GM18505 (cell line): ENCODE measurements around the gene TIAM2.

Source experiments
- ATAC-seq: cut with Tn5 transposase; IDR thresholded peaks from one replicate; pipeline ENCODE4 v1.9.1; 2021; ENCODE audit not compliant: unreplicated experiment
- POLR2A ChIP-seq: IDR thresholded peaks from 4 replicates; pipeline ENCODE4 v1.6.1; 2011; ENCODE audit warnings: borderline replicate concordance; ENCODE audit not compliant: insufficient read depth, insufficient read length; ENCODE audit errors: extremely low read depth

TIAM2 gene

DNA sequence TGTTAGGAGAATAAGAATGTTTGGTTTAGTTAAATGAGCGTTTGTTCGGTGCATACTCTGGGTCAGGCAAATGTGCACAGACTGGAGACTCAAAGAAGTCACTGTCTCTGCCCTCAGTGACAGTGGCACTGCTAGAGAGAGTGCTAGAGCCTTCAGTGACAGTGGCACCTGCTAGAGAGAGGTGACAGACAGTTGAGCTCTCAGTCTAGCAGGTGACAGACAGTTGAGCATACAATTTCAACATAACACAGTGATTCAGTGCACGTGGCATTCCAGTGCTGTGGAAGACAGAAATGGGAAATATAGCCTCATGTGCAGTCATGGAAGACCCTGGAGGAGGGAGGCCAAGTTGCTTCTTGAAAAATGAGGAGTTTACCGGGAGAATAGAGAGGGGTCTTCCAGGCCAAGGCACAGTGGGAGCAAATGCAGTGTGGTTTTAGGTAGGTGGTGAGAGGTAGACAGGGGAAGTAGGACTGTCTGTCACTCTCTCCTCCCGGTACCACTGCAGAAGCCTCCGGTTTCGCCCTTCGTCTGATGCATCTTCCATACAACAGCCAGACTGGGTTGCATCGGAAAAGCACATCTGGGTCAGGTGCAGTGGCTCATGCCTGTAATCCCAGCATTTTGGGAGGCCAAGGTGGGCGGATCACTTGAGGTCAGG, 160.8 kb downstream of the TIAM2 start:
- TF ChIP-seq POLR2A, result no peak
- no peak for ATAC-seq

DNA sequence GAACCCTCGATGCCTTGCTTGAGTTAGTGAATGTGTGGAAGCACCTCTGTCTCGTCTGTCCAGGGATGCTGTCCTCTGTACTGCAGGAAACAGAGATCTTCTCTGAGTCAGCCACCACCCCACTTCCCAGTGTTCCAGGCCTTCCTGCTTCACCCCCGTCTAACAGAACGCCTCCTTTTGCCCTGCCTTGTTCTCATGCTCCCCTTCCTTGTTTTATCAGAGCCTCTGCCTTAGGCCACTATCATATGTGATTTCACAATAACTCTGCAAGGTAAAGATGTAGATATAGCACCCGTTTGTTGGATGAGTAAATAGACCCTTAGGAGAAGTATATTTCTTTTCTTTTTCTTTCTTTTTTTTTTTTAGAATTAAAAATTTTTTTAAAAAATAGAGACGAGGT, 162.0 kb downstream of the TIAM2 start:
- TF ChIP-seq POLR2A, result no peak
- ATAC-seq, result no peak

DNA sequence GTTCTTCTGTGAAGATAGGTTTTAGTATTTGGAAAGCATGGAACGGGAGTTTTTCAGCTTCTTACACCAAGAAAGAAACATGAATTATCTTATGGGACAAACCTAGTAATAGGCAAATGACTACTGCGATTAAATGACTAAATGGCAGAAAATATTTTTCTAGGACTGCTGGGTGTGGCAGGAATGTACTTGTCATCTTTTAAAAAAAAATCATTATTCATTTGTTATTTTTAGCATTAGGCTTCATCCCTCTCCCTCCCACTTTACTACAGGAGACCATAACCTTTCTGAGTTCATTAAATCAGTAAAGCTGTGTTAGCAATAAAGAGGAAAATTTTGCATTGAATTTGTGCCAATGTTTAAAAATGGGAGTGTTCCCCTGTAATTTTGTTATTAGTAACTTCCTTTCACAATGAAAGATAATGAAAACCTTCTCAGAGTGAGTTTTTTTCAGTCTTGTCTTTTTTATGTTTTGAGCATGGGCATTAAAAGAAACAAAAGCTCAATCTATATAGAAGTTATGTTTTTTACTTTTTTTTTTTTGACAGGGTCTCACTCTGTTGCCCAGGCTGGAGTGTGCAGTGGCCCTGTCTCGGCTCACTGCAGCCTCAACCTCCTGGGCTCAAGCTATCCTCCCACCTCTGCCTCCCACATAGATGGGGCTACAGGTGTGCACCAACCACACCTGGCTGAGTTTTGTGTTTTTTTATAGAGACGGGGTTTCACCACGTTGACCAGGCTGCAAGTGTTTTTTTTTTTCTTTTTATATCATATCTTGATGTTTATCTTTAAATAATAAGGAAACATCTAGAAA, 163.1 kb downstream of the TIAM2 start:
- peak; percentile 53 for ATAC-seq

DNA sequence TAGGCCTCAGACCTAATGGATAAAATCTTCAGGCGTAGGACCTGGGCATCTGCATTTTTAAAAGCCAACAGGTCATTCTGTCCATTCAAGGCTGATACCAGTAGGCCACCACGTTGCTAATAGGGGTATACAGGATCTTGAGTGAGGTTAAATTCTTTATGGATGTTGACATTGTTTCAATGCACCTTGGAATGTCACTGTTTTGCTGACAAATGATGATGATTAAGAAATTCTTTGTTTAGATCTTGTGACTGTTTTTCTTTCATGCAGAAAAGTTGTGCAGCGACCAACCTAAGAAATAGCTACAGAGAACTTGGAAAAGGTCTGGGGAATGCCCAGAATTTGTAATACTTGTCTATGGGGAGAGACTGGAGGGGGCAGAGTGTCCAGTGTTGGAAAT, 167.6 kb downstream of the TIAM2 start:
- no peak for ATAC-seq
- TF ChIP-seq POLR2A, result no peak

More for the DNA sequence above, 163.1 kb downstream of the TIAM2 start:
- no peak for TF ChIP-seq POLR2A

DNA sequence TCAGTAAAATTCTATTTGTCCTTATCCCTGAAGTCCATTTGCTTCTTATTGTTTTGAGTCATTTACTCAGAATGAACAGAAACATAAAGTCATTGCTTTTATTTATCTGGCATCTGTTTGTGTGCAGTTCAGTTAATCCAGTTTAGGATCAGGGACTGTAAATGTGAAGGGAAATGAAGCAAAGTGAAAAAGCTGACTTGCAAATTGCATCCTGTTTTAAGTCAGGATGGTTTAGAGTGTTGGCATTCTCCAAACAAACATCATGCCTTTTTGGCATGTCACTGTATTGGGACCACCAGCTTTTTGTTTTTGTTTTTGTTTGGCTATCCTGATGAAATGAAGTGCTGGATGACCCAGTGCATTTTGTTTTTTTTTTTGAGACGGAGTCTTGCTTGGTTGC, 168.5 kb downstream of the TIAM2 start:
- no peak for ATAC-seq
- TF ChIP-seq POLR2A, result no peak

DNA sequence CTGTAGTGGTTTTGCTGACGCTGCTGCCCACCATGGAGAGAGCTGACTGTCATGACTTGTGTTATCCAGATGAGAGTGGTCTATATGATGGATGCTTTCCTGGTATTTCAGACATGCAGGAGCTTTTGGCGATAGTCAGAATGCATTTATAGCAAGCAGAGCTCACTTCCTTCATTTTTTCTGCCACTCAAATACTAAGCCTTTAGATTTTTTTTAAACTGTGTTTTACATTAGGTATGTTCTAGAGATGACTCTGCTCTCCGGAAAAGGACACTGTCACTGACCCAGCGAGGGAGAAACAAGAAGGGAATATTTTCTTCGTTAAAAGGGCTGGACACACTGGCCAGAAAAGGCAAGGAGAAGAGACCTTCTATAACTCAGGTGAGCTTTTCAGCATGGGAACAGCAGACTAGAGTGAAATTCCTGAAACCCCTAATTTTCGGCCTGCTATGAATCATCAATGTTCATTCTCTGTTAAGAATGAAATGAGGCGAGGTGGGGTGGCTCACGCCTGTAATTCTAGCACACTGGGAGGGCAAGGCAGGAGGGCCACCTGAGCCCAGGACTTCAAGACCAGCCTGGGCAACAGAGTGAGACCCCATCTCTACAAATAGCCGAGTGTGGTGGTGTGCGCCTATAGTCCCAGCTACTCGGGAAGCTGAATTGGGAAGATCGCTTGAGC, 170.1 kb downstream of the TIAM2 start:
- no peak for TF ChIP-seq POLR2A
- ATAC-seq, result no peak

DNA sequence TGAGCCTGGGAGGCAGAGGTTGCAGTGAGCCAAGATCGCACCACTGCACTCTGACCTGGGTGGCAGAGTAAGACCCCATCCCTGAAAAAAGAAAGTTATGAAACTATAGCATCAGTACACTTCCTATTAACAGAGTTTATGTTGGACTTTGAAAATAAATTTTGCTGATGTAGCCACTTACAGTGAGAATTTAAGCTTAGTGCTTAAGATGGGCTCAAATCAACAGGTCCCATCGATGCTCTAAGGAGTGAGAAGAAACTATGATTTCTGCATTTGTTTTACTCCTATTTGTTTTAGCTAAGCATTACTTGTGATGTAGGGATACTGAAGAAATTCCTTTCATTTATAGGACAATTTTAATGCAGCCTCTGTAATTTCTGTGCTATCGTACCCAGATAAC, 175.4 kb downstream of the TIAM2 start:
- ATAC-seq, result no peak
- no peak for TF ChIP-seq POLR2A

DNA sequence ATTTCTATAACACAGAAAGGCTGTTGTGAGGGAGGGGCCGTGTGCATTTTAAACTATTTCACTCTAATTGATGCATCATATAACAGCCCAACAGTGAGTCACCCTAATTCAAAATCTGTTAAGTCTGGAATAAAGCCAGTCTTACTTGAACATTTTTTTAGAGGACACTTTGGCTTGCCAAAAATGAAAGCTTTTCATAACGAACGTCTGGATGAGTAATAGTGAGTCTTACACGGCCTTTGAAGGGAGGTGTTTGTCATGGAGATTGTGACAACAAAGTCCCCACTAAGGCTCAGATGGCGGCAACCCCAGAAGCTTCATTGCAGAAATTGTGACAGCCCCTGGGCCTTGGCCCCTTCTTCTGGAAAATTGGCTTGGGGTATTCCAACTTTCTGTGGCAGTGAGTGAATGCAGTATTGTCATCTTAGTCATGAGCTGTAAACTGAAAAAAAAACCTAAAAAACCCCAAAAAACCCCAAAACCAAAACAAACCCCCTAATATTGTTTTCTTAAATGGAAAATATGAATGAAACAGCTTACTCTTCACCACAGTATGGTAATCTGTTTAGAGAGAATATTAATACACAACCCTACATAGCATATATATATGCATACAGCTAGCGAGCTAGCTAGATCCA, 176.1 kb downstream of the TIAM2 start:
- ATAC-seq, result peak; percentile 85

DNA sequence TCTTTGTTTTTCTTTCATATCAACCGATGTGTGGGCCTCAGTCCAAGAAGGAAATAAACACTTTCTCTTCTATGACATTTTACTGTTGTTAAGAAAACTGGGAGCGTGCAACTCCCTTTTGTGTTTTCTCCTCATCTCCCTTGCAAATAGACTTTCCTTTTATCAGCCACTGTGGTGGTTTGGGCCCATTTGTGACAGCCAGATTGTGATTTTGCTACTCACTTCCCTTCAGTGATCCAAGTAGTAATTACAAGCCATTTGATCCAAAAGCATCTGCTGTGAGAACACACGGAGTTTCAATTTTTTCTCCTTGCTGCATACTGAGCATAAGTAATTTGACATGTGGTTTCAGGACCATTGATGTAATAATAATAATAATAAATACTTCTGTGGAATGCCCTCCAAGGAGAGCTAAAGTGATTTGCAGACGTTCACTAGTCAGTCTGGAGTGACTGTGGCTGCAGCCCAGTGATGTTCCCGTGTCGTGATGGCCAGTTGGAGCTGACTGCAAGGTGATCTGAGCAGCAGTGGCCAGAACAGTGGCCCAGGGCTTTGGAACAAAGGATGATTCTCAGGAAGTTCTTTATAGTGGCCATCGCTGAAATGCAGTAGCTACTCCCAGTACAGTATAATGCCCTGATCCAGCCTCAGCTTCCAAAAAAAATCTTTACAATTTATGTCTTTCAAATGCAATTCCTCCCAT, 176.8 kb downstream of the TIAM2 start:
- ATAC-seq, result no peak

More for the DNA sequence above, 176.1 kb downstream of the TIAM2 start:
- TF ChIP-seq POLR2A, result no peak

DNA sequence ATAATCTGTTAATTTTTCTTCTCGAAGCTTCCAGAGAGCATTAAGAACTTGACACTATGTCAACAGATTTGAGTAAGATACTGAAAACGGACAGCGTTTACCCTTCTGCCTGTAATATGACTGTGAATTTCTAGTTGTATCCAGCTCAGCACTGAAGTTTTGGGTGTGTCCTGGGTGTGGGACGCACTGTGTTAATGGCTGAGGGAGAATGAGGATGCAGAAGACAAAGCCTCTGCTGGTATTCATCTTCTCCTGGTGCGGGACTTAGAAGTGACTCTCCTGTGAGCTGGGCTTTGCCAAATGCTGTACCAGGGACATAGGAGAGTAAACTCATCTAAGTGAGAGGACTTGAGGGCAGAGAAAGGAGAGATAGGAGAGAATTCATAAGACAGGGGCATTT, 178.4 kb downstream of the TIAM2 start:
- no peak for ATAC-seq

More for the DNA sequence above, 176.8 kb downstream of the TIAM2 start:
- no peak for TF ChIP-seq POLR2A

DNA sequence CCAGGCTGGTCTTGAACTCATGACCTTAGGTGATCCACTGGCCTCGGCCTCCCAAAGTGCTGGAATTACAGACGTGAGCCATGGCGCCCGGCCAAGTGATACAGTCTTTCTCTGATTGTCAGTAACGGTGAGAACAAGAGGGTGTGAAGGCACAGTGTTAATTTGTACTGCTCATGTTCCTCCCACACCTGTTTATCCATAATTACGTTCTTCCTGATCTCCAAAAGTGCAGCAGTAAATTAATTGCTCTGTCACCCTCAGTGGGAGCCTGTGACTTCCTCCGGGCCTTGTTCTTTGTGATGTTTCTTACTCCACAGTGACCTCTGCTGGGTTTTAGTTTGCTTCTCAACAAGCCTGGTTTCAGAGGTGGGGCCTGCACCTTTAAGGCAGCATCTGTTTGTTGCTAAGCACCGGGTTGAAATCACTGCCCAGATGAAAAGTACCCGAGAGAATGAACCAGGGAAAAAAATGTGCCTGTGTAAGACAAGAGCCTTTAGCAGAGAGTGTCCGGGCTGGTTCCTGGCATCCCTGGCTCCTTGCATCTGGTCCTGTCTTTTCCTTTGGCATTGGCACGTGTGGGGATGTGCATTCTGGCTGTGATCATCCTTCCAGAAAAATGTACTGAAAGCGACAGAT, 179.6 kb downstream of the TIAM2 start:
- no peak for TF ChIP-seq POLR2A
- ATAC-seq, result peak; percentile 50

More for the DNA sequence above, 178.4 kb downstream of the TIAM2 start:
- TF ChIP-seq POLR2A, result no peak

DNA sequence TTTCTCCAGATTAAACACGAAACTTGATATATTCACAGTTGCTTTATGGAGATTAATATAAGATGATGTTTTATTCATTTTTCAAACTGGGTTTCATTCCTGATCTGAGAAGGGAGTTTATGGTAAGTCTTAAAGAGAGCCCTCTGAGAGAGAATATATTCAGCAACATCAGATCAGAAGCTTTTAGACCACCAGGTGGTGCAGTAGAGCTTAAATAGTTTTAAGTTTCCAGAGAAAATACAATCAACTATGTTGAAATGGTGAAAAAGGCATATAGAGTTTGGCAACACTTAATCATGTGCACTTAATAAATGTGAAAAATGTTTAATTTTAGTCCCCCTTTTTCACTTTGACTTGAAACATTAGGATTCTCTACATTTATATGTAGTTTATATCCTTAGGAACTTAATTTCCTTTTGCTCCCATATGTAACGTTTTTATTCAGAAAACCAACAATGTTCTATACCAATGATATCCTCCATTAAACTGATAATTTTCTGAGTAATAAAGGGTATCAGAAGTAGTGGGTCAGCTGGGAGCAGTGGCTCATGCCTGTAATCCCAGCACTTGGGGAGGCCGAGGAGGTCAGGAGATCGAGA, 182.3 kb downstream of the TIAM2 start:
- no peak for ATAC-seq
- TF ChIP-seq POLR2A, result no peak
